ENCODE measurements around the gene TMEM69.

TMEM69 gene

GRCh38 chr1:45721207-45721606 lies 33.2 kb downstream of the TMEM69 start:
- Histone ChIP-seq H3K9me3 (ENCODE audit: control insufficient read depth, insufficient read depth, low read depth, low read length) (no peaks in the 10 kb centered on the region), H3K4me3 (ENCODE audit: low read depth, low read length) (no peak overlapping the region), H3K27ac (ENCODE audit: extremely low read depth, low read depth, low read length) (no peak overlapping the region), H3K4me1 (ENCODE audit: control insufficient read depth, insufficient read depth, low read length) (no peaks in the 10 kb centered on the region), H3K36me3 (ENCODE audit: control insufficient read depth in 2 of 2, insufficient read depth in 1 of 2, low read length in 2 of 2) (peaks cover 0 to 3% of the 10 kb centered on the region in 2 experiments; a peak in 2 of 3 replicates)
- TF ChIP-seq PRDM10 (tag by site-specific recombination; IDR thresholded peaks at IDR 0.05) = peak; percentile 7; the same call in 1 of the 2 replicates
- TF ChIP-seq ZBTB6 (tag by site-specific recombination; IDR thresholded peaks at IDR 0.05) = no peak
- CTCF ChIA-PET = interaction anchor here (0.7 kb wide), 1 partner anchor 24 kb away, joined by 3 read pairs; no protein-coding TSS in a partner anchor
- POLR2A ChIA-PET = interaction anchor here (0.6 kb wide), 1 partner anchor 50 kb away, joined by 4 read pairs; no protein-coding TSS in a partner anchor

GRCh38 chr1:45722809-45723208 lies 34.8 kb downstream of the TMEM69 start:
- CTCF ChIA-PET = no interaction called here
- no peak for TF ChIP-seq RBAK (tag by site-specific recombination; IDR thresholded peaks at IDR 0.05)
- no peak for TF ChIP-seq GLI2 (tag by site-specific recombination; IDR thresholded peaks at IDR 0.05; ENCODE audit: borderline replicate concordance, low read depth)
- TF ChIP-seq ZNF350 (tag by site-specific recombination; IDR thresholded peaks at IDR 0.05) = no peak
- TF ChIP-seq ZNF785 (tag by site-specific recombination; IDR thresholded peaks at IDR 0.05) = no peak
- TF ChIP-seq ZNF660 (tag by site-specific recombination; IDR thresholded peaks at IDR 0.05) = no peak
- no peak for TF ChIP-seq HOXA7 (CRISPR knock-in tag; IDR thresholded peaks at IDR 0.05; ENCODE audit: borderline replicate concordance)
- no peak for TF ChIP-seq ZNF645 (tag by site-specific recombination; IDR thresholded peaks at IDR 0.05)
- H3K9me3 ChIP-seq (ENCODE audit: control insufficient read depth, insufficient read depth, low read depth, low read length) = no peaks in the 10 kb centered on the region
- no peak overlapping the region for H3K4me3 ChIP-seq (ENCODE audit: low read depth, low read length)
- no peaks in the 10 kb centered on the region for H3K4me1 ChIP-seq (ENCODE audit: control insufficient read depth, insufficient read depth, low read length)
- no peak overlapping the region for H3K27ac ChIP-seq (ENCODE audit: extremely low read depth, low read depth, low read length)
- H3K36me3 ChIP-seq (ENCODE audit: control insufficient read depth in 2 of 2, insufficient read depth in 1 of 2, low read length in 2 of 2) = peaks cover 0 to 10% of the 10 kb centered on the region in 2 experiments; a peak in 2 of 3 replicates
- POLR2A ChIA-PET = no interaction called here

- ChIA-PET POLR2A (no interaction called here), CTCF (no interaction called here)
- Histone ChIP-seq H3K4me3 (ENCODE audit: low read depth, low read length) (no peak overlapping the region), H3K9me3 (ENCODE audit: control insufficient read depth, insufficient read depth, low read depth, low read length) (no peaks in the 10 kb centered on the region), H3K4me1 (ENCODE audit: control insufficient read depth, insufficient read depth, low read length) (no peaks in the 10 kb centered on the region), H3K36me3 (ENCODE audit: control insufficient read depth in 2 of 2, insufficient read depth in 1 of 2, low read length in 2 of 2) (peaks cover 0 to 11% of the 10 kb centered on the region in 2 experiments; a peak in 2 of 3 replicates), H3K27ac (ENCODE audit: extremely low read depth, low read depth, low read length) (no peak overlapping the region)
- TF ChIP-seq ZNF501 (tag by site-specific recombination; IDR thresholded peaks at IDR 0.05) (no peak), ZNF660 (tag by site-specific recombination; IDR thresholded peaks at IDR 0.05) (no peak), ZNF514 (tag by site-specific recombination; IDR thresholded peaks at IDR 0.05) (no peak), ZNF223 (tag by site-specific recombination; IDR thresholded peaks at IDR 0.05) (no peak), IKZF3 (tag by site-specific recombination; IDR thresholded peaks at IDR 0.05) (no peak), PRDM6 (tag by site-specific recombination; IDR thresholded peaks at IDR 0.05) (no peak), ZNF701 (tag by site-specific recombination; IDR thresholded peaks at IDR 0.05) (no peak), ZNF394 (tag by site-specific recombination; IDR thresholded peaks at IDR 0.05; ENCODE audit: borderline replicate concordance) (no peak), ZNF37A (tag by site-specific recombination; IDR thresholded peaks at IDR 0.05) (no peak), ZNF266 (tag by site-specific recombination; IDR thresholded peaks at IDR 0.05; ENCODE audit: low read depth) (no peak)
These were observed 35.4 kb downstream of the TMEM69 start for GRCh38 chr1:45723248-45723930.
